WI38 (cell line): Measurements from ENCODE around the gene MS4A6A.
"Not testable (repeated sequence)": the region's sequence is repeated elsewhere in the genome, so short reads cannot be mapped to it uniquely, and the experiment has no call there.

Experiments used
- H3K4me3 ChIP-seq: 2 replicates; pipeline ENCODE4 v1.5.1; 2011; ENCODE audit warnings: low read depth, mild to moderate bottlenecking, control low read depth, low read length
- CTCF ChIP-seq: IDR thresholded peaks from 2 replicates; pipeline ENCODE4 v1.5.1; 2012; ENCODE audit warnings: low read depth, mild to moderate bottlenecking, control low read depth, low read length

Gene MS4A6A

GRCh38 chr11:60194511-60194910, 11.6 kb upstream of the MS4A6A start:
- TF ChIP-seq CTCF = no peak
- no peak overlapping the region for H3K4me3 ChIP-seq

GRCh38 chr11:60193687-60194433, 11.0 kb upstream of the MS4A6A start:
- peak; percentile 57 for TF ChIP-seq CTCF
- H3K4me3 ChIP-seq = no peak overlapping the region

- H3K4me3 ChIP-seq = not testable (repeated sequence)
These were observed 9.7 kb upstream of the MS4A6A start for GRCh38 chr11:60192564-60192963.

GRCh38 chr11:60188481-60188880, 5.6 kb upstream of the MS4A6A start:
- H3K4me3 ChIP-seq = not testable (repeated sequence)

GRCh38 chr11:60186128-60186527, 3.2 kb upstream of the MS4A6A start:
- not testable (repeated sequence) for H3K4me3 ChIP-seq

GRCh38 chr11:60185512-60185827, 2.6 kb upstream of the MS4A6A start:
- H3K4me3 ChIP-seq = not testable (repeated sequence)

- no peak for TF ChIP-seq CTCF
- H3K4me3 ChIP-seq = no peak overlapping the region
These were observed 2.1 kb upstream of the MS4A6A start for GRCh38 chr11:60184824-60185511.

- no peak for TF ChIP-seq CTCF
- H3K4me3 ChIP-seq = no peak overlapping the region
These were observed 815 bp upstream of the MS4A6A start for GRCh38 chr11:60183591-60184205.

- TF ChIP-seq CTCF = no peak
- no peak overlapping the region for H3K4me3 ChIP-seq
These were observed 7.0 kb downstream of the MS4A6A start for GRCh38 chr11:60175860-60176275.
